ENCODE results near the gene CC2D1A.

Gene CC2D1A

DNA sequence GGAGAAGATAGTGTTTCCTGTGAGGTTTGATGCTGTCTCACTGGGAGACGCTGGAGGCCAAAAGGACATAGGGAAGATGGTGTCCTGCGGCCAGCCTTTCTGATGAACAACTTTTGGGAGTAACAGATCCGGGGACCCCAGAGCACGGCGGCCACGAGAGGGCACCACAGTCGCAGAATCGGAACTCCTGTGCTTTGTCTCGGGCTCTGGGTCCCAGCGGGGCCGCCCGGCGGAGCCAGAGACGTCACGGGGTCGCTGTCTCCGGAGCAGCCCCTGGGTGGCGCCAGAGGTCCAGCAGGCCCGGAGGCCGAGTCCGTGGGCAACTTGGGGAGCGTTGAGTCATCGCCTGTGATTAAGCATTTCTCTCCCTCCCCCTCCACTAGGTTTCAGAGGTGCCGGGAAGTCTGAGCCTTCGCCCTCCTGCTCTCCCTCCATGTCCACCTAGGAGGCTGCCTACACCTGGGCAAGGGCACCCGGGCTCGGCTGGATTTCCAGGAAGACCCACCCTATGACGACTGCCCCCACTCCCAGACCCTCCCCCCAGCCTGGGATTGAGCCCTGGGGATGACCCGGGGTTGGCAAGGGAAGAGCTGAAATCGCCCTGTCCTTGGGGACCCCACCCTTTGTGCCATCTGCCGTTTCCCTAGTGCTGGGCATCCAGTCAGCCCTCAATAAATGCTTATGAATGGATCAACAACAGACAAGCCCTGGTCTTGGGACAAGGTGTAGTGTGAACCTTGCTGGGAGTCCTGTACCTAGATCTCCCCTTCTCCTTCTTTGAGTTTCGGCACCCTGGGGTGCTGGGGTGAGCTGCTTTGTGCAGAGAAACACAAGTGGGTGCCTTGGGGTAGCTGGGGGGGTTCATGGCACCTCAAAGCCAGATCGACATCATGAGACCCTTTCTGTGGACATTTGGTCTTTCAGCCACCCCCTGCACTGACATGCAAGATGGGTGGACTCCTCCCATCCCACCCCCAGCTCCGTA lies 25.6 kb upstream of the CC2D1A start:
- peak; percentile 72 for DNase-seq

DNA sequence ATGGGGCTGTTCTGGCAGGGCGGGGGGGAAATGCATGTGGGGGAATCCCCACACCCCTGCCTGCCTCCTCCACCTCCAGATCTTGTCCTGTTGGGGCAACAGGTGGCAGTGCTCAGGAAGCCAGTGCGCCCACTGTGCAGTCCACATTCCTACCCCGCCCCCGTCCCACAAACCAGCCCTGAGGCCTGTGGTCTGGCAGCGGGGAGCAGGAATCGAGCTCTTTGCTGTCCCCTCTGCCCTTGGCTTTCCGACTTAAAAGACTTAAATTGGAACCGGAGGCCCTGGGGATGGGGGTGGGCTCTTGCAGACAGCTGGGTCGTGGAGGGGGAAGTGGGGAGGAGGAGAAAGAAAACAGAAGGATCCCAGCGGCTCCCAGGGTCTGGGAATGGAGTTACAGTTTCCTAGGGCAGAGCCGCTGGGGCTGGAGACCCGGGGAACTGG lies 24.7 kb upstream of the CC2D1A start:
- no peak for DNase-seq

DNA sequence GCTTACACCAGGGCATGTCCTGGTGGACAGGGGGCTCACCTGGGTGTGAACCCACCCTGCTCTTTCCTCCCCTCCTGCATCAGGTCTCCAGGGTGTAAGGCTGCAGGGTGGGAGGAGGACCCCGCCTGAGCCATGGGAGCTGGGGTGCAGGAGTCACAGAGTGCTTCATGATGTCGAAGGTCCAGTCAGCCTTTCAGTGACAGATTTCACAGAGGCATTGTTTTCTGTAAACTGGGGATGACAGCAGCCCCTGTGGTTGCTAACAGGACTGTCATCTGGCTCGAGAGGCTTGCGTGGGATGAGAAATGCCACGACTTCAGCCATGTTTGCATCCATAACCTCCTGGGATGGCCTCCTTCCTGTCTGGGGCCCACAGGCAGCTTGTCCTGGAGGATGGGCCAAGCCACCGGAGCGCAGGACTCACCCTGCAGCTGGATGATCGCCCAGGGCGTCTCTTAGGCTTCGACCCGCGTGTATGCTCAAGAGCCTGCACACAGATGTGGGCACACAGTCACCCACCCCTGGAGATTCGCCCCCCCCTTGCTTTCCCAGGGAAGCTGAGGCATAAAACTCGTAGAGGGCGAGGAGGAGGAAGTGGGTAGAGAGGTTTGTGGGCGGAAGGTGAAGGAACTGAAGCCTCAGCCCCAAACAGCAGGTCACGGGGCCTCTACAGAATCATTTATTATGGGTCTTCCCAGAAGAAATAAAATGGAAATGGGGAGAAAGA lies 24.1 kb upstream of the CC2D1A start:
- DNase-seq, result no peak

DNA sequence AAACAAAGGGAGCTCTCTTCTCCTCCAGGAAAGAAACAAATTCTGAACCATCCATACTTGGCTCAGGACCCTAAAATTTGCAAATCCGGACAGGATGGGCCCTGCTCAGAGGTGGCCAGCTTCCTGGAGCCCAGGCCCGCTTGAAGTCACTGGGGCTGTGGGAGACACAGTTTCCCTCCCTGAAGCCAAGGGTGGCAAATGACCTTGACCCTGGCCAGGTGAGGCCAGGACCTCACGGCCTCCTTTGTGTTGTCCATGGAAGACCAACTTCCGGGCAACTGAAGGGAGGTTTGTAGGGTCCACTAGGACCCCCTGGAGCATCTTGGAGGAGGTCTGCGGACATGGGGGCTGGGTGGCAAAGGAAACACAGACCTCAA lies 23.6 kb upstream of the CC2D1A start:
- DNase-seq, result no peak

DNA sequence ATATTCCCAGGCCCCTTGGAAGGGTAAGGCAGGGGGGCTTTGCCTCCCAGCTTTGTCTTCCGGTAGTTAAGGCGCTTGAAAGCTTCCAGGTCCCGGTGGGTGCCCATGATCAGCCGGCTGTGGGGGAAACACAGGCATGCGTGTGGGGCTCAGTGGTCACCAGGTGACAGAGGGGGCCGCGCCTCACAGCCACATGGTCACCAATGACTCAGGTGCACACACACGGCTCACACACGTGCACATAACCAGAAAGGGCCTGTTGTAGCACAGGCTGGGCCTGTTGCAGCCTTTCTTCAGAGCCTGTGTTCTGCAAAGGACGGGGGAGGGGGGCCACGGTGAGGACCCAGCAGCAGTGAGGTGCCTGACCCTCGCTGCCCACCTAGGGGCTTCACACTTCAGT lies 23.2 kb upstream of the CC2D1A start:
- DNase-seq, result no peak

DNA sequence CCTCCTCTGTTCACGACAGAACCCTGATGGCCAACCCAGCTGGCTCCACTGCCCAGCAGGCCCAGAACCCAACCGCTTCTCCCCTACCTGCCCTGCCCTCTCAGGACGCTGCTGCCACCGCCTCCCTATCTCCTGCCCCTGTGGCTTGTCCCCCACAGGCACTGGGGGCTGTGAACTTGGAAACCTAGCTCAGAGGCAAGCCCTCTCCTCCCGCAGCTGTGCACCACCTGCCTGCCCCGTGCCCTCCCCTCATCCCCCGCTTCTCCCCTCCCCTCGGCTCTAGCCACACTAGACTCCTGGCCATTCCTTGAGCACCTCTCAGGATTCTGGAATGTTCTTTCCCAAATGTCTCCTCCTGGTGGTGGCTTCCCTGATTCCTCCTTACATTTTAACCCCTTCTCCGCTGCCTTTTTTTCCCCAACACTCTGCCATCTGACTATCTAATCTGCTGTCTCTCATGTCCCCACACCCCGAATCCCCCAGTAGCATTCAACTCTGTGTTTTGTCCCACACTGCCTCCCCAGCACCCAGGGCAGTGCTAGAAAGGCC lies 22.4 kb upstream of the CC2D1A start:
- DNase-seq, result no peak

DNA sequence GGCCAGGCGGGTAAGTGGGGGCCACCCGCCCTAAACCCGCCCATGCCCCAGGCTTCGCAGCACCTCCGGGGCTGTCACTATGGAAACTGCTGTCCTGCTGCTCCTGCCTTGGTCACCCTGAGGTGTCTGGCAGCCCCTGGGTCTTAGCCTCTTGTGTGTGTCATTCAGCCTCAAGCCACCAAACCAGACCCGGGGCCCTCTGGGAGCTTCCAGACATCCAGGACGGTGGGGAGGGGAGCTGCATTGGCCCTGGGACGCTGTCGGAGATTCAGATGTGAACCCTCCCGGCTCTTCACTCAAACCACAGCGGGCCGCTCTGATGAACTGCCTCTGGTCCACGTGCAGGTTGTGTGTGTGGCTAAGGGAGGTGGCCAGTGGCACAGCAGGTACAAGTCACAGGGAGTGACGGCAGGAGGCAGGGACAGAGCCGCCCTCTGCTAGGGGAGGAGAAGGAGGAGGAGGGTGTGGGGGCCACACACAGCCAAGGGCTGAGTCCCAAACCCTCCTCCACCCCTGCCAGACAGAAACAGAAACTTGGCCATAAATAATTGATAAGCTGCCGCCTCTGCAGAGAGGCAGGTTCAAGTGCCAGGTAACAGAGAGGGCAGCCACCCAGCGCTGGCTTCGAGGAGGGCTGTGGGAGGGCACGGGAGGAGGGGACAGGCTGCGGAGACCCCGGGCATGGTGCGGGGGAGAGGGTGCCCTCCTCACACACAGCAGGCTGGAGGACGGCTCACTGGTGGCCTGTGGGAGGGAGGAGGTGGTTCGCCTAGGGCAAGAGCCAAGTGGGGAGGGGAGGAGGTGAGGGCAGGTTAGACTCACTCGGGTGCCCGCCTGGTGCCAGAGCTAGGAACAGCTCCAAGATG lies 21.0 kb upstream of the CC2D1A start:
- DNase-seq, result peak; percentile 61

DNA sequence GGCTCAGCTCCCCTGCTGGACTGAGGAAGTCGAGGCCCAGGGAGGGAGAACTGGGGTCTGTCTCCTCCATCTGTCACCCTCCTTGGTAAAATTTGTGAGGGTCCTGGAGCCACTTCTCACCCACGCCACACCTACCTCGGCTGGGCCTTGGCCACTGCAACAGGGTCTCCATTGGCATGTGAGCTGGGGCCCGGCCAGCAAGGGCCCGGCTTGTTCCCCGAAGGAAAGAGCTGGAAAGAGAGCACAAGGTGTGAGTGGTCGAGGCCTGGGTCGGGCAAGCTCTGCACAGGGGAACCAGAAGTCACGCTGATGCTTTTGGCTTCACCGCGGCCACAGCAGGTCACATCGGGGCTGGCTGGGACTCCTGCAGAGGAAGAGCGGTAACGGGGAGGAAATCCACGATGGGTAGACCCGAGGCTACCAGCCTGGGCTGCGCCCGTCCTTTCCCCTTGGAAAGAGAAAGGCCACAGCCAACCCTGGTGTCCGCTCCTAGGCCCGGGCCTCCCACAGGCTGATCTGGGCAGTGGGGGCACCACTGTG lies 20.1 kb upstream of the CC2D1A start:
- no peak for DNase-seq

DNA sequence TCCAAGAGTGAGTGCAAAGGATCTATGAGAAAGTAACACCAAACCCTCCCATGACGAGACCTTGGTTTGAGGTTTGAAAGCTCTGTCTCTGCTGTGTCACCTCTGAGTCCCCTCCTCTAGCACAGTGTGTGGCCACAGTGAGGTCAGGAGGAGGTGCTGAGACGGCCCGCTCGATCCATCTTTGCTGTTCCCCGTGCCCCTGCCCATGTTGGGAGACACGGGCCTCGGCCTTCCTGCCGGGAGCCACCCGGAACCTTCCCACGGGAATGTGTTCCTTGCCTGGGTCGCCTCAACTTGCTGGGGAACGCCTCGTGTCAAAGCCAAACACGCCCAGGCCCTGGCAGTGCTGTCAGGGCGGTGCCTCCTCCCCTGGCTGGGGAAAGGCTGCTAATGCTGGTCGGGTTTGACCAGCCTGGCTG lies 19.0 kb upstream of the CC2D1A start:
- no peak for DNase-seq

DNA sequence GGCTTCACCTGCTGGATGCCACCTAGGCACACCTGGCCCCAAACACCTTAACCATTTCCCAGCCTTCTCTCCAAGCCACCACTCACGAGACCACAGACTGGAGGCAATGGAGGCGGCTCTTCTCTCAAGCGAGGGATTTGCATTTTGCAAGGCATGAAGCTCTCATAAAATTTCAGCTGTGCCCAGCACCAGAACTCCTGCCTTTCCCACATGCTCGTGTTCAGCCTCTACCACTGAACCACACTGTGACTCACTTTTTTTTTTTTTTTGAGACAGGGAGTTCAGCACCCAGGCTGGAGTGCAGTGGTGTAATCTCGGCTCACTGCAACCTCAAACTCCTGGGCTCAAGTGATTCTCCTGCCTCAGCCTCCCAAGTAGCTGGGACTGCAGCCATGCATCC lies 18.5 kb upstream of the CC2D1A start:
- no peak for DNase-seq

DNA sequence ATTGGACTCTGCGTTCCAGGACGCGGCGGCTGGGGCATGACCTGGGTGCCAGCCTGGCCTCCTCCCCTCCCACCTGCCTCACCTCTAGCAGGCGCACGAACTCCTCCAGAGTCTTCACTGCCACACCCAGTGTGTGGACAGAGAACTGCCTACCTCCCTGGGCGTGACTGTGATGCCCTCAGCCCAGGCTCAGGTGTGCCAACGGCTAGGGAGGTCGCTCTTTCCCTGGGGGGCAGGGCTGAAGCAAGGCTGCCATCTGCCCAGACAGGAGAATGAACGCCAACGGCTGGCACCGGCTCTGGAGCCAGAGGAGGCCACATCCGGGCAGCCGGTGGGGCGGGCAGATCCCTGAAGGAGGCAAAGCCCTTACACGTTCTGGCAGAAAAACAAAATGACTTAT lies 17.7 kb upstream of the CC2D1A start:
- no peak for DNase-seq

DNA sequence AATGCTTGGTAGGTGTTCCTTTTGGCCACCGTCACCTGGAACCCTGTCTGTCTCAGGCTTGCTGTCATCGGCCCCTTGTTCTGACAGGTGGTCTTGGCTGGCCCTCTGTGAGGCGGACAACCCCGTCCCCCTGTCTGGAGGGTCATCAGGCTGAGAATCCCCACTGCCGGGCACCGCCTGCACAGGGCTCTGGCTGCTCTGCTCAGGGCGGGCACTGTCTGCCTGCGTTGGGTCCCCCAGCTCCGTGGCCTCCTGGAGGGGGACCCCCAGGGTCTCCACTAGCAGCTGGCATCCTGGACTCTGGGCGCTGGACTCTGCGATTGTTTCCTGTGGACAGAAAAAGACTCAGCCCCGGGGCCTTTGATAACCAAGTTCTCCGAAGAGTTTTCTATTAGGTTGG lies 15.9 kb upstream of the CC2D1A start:
- DNase-seq, result no peak

DNA sequence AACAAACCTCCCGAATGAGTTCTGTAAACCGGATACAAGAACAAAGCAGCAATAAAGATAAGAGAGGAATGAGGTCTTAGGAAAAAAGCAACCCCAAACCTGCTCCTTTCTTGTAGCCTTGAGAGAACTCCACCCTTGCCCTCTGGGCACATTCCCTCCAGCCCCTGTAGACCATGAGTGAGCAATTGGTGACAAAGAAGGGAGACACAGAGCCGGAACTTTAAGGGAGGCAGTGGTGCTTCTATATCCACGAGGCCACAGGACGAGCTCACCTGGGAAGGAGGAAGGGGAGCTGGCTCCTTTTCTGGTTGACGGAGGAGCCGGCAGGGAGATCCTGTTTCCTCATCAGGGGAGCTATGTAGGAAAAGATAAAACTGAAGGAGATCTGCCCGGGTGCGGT lies 13.1 kb upstream of the CC2D1A start:
- no peak for DNase-seq

DNA sequence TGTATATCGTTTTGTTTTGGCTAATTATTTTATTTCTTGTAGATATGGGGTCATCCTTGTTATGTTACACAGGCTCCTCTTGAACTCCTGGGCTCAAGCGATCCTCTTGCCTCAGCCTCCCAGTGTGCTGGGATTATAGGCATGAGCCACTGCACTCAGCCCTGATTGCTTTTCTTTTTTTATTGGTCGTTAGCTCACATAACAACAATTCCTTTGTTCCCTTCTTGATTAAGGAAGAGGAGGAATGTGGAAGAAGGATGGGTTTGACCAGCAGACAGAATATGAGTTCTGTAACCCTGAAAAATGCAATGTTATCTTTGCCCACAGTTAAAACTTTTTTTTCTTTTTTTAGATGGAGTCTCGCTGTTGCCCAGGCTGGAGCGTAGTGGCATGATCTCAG lies 11.4 kb upstream of the CC2D1A start:
- no peak for DNase-seq

DNA sequence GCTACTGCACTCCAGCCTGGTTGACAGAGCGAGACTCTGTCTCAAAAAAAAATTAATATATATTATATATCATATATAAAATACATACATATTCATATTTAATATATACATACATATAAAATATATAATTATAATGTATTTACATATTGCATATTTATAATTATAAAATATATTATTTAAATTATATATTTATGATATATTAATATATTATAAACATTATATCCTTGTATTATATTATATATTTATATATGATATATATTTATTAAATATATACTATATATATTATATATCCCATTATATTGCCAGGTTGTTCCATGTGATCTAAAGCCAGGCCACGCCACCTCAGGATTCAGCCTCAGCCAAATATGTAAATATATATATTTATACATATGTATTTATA lies 9.8 kb upstream of the CC2D1A start:
- no peak for DNase-seq

DNA sequence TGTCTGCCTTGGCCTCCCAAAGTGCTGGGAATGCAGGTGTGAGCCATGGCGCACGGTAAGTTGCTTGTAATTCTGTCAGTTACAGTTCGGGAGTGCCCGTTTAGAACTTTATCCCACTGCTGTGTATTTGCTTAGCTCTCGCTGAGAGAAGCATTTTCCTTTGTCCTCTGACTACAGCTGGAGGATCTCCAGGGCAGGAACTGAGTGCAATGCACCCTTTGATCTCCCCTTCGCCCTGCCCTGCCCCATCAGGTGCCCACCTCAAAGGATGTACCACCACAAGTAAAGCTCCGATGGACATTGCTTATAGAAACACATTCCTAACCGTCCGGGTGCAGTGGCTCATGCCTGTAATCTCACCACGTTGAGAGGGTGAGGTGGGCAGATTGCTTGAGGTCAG lies 6.6 kb upstream of the CC2D1A start:
- DNase-seq, result no peak

DNA sequence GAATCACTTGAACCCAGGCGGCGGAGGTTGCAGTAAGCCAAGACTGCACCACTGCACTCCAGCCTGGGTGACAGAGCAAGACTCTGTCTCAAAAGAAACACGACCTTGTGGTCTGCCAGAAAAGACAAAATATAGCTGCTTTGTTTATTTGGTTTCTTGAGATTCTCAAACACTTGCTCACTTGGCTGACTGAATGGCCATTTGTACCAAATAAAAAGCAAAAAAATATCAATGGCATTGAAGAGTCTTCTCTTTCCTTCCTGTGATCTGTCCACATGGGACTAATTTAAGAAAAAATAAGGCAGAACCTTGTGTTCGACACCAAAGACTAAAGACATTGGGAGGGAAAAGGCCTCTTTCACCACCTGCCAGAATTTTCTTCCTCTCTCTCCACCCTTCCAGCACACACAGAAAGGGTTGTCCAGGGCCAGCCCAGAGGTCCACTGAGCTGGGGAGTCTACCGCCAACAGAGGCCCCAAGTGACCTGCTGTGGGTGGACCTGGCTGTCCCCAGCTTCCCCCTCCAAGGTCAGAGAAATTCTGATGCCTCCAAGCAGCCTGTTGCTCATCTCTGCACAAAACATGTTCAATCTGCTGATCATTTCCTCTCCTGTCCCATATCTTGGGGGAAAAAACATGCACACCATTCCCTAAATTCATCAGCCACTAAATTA lies 6.0 kb upstream of the CC2D1A start:
- no peak for DNase-seq

DNA sequence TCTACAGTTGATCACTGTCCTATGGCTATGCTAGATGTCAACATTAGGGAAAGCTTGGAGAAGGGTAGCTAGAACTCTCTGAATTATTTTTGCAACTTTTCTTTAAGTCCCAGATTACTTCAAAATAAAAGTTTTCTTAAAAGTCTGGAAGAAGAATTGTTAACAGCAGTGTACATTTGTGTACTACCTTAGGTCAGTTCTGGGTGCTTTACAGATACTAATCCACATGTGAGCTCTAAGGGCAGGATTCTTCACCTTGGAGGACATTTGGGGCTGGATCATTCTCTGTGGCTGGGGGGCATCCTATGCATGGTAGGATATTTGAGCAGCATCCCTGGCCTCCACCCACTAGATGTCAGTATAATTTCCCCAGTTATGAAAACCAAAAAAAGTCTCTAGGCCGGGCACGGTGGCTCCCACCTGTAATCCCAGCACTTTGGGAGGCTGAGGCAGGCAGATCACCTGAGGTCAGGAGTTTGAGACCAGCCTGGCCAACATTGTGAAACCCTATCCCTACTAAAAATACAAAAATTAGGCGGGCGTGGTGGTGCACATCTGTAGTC lies 2.9 kb upstream of the CC2D1A start:
- DNase-seq, result no peak

DNA sequence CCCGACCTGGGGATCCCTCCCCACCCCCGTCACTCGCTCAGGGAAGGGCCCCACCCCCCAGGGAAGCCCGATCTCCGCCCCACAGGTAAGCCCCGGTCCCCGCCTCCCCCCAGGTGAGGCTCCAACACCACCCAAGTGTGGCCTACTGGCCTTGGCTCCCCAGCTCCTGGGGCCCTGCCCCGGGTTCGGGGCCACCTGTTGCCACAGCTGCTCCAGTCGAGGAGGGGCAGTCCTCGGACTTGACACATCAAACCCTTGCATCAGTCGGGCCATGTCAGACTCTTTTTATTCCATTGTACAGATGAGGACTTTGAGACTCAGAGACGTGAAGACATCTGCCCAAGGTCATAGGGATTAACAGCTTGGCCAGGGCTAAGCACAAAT lies 512 bp downstream of the CC2D1A start:
- DNase-seq, result no peak

DNA sequence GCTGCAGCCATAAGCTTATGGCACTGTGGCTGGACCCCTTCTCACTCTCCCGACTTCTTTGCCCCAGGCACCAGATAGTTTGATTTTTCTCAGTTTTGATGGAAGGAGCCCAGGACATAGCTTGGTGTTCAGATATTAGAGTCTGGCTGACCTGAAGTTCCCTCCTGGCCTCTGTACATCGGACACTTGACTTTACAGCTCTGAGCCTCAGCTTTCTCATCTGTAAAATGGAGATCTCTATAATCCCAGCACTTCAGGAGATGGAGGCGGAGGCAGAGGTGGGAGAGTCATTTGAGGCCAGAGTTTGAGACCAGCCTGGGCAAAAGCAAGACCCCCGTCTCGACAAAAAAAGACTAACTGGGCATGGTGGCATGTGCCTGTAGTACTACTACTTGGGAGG lies 909 bp downstream of the CC2D1A start:
- no peak for DNase-seq

DNA sequence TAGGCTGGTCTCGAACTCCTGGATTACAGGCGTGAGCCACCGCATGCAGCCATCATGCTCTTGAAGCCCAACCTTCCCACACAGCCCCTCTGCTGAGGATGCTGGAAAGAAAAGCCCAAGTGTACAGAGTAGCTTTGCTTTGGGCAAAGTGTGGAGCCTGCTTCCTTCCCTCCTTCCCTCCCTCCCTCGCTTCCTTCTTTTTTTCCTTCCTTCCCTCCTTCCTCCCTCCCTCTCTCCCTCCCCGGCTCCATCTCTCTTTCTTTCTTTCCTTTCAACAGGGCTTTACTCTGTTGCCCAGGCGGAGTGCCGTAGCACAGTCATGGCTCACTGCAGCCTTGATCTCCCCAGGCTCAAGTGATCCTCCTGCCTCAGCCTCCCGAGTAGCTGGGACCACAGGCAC lies 2.7 kb downstream of the CC2D1A start:
- DNase-seq, result no peak

DNA sequence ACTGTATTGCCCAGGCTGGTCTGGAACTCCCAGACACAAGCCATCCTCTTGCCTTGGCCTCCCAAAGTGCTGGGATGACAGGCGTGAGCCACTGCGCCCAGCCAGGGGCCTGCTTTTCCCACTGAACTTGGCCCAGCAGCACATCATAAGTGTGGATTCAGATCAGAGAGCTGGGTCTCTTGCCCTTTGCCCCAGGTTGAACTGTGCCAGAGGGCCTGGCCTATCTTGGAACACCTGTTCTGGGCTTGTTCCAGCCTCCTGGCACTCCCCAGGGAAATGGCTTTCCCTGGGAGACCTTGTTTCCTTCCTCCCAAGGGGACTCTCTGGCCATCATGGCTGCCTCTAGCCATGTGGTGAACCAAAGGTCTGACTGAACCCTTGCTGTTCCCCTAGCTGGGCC lies 3.4 kb downstream of the CC2D1A start:
- DNase-seq, result no peak
